AG04450 (cell line): Measurements from ENCODE around the gene PER3. TPM values are rescaled to one million over a fixed set of nuclear protein-coding genes. Genes with fewer than 3 reads are reported as not detected.

Source experiments
- CTCF ChIA-PET: fragments of 300-600, 350-600 bp; formaldehyde crosslinking; extraction: SDS; loops from one replicate; lab custom pipeline; 2022; ENCODE audit warnings: antibody characterized with exemption, inconsistent platforms; lab: Charles Lee
- POLR2A ChIA-PET: fragments of 350-600 bp; formaldehyde crosslinking; extraction: SDS; loops from one replicate; lab custom pipeline; 2021; ENCODE audit warnings: antibody characterized with exemption, inconsistent platforms; lab: Yijun Ruan, JAX
- DNase-seq: peaks from one replicate; pipeline ENCODE4 v3.0.0-alpha.2; 2011; ENCODE audit warnings: low read depth, low spot score
- H3K27ac ChIP-seq: one replicate; pipeline ENCODE4 v1.5.1; 2012; ENCODE audit warnings: low read depth, low read length, control low read depth
- H3K27me3 ChIP-seq: one replicate; pipeline ENCODE4 v1.6.0; 2012; ENCODE audit warnings: low read length; ENCODE audit not compliant: control insufficient read depth, insufficient read depth
- H3K4me3 ChIP-seq: 2 replicates; pipeline ENCODE4 v1.5.1; 2011; ENCODE audit warnings: mild to moderate bottlenecking, low read depth, low read length, control low read depth
- H3K9me3 ChIP-seq: 2 replicates; pipeline ENCODE4 v1.5.1; 2012; ENCODE audit warnings: low read length; ENCODE audit not compliant: control insufficient read depth, insufficient read depth
- CTCF ChIP-seq: IDR thresholded peaks from 2 replicates; pipeline ENCODE4 v1.5.1; 2011; ENCODE audit warnings: low read depth, low read length, control low read depth, inconsistent platforms
- polyA plus RNA-seq: library from polyadenylated mRNA; depleted of rRNA; stranded (reverse); fragments of >200 nt; gene quantifications from 2 replicates; pipeline ENCODE4 v1.2.3, GENCODE V29; 2011

PER3 gene
- polyA plus RNA-seq, 1 experiment = 9.1 TPM

GRCh38 chr1:7767176-7767575, 16.9 kb upstream of the PER3 start:
- ChIA-PET CTCF (interaction anchor here (4.3 to 5.2 kb wide), 2 partner anchors 14 to 99 kb away, joined by 36 to 39 read pairs; no protein-coding TSS in a partner anchor), POLR2A (no interaction called here)
- no peak for TF ChIP-seq CTCF
- Histone ChIP-seq H3K27me3 (peaks cover 11% of the 10 kb centered on the region), H3K27ac (no peak overlapping the region), H3K4me3 (no peak overlapping the region), H3K9me3 (no peaks in the 10 kb centered on the region; the same call in 1 of the 2 replicates)
- DNase-seq = no peak

- no peak overlapping the region for H3K4me3 ChIP-seq
- H3K9me3 ChIP-seq = no peaks in the 10 kb centered on the region; the same call in 1 of the 2 replicates
- H3K27ac ChIP-seq = no peak overlapping the region
- no peak for TF ChIP-seq CTCF
- CTCF ChIA-PET = interaction anchor here (1.1 to 5.2 kb wide), 5 partner anchors 14 to 121 kb away, joined by 3 to 39 read pairs (median 3); no protein-coding TSS in a partner anchor
- H3K27me3 ChIP-seq = peaks cover 9% of the 10 kb centered on the region
- POLR2A ChIA-PET = no interaction called here
- DNase-seq = no peak
Measured at GRCh38 chr1:7768583-7768982, 15.5 kb upstream of the PER3 start.

GRCh38 chr1:7769673-7770412, 14.2 kb upstream of the PER3 start:
- Histone ChIP-seq H3K27ac (no peak overlapping the region), H3K27me3 (peaks cover 9% of the 10 kb centered on the region), H3K4me3 (no peak overlapping the region), H3K9me3 (no peaks in the 10 kb centered on the region; the same call in 1 of the 2 replicates)
- DNase-seq = no peak
- CTCF ChIA-PET = interaction anchor here (0.9 to 5.2 kb wide), 5 partner anchors 15 to 102 kb away, joined by 3 to 39 read pairs (median 3); no protein-coding TSS in a partner anchor
- TF ChIP-seq CTCF = no peak
- POLR2A ChIA-PET = no interaction called here

- TF ChIP-seq CTCF = no peak
- ChIA-PET POLR2A (no interaction called here), CTCF (interaction anchor here (0.9 kb wide), 1 partner anchor 18 kb away, joined by 3 read pairs; no protein-coding TSS in a partner anchor)
- no peak for DNase-seq
- Histone ChIP-seq H3K27ac (no peak overlapping the region), H3K4me3 (peak overlapping the region; percentile 85), H3K27me3 (peaks cover 5% of the 10 kb centered on the region), H3K9me3 (no peaks in the 10 kb centered on the region; the same call in 1 of the 2 replicates)
Measured at GRCh38 chr1:7770669-7770996, 13.5 kb upstream of the PER3 start.
